Myocyte (in vitro differentiated cells): ENCODE measurements around the gene PCDH15. TPM values are rescaled to one million over a fixed set of nuclear protein-coding genes. Genes with fewer than 3 reads are reported as not detected.
"Not testable (repeated sequence)": the region's sequence is repeated elsewhere in the genome, so short reads cannot be mapped to it uniquely, and the experiment has no call there.

Source experiments
- DNase-seq: peaks from one replicate; pipeline ENCODE4 v3.0.0-alpha.2; 2012; ENCODE audit warnings: low read depth
- total RNA-seq: library from RNA; depleted of rRNA; stranded (reverse); fragments of >200 nt; gene quantifications from 2 replicates; pipeline ENCODE4 v1.2.3, GENCODE V29; 2014

PCDH15 gene
- total RNA-seq, 1 donor from 2014 or later = not detected

- no peak for DNase-seq
Observed at GRCh38 chr10:53990799-53991238, 810.2 kb downstream of the PCDH15 start.

- no peak for DNase-seq
Observed at GRCh38 chr10:53983431-53983830, 817.6 kb downstream of the PCDH15 start.

GRCh38 chr10:53980210-53980609, 820.8 kb downstream of the PCDH15 start:
- DNase-seq = no peak

- DNase-seq = no peak
Observed at GRCh38 chr10:53978301-53978700, 822.7 kb downstream of the PCDH15 start.

- DNase-seq = no peak
Observed at GRCh38 chr10:53977267-53977666, 823.8 kb downstream of the PCDH15 start.

- DNase-seq = no peak
Observed at GRCh38 chr10:53957401-53957800, 843.6 kb downstream of the PCDH15 start.

GRCh38 chr10:53955091-53955490, 845.9 kb downstream of the PCDH15 start:
- DNase-seq = no peak

GRCh38 chr10:53952698-53953630, 848.1 kb downstream of the PCDH15 start:
- DNase-seq = no peak

GRCh38 chr10:53939654-53940053, 861.4 kb downstream of the PCDH15 start:
- DNase-seq = no peak

- no peak for DNase-seq
Observed at GRCh38 chr10:53930648-53931047, 870.4 kb downstream of the PCDH15 start.

- DNase-seq = not testable (repeated sequence)
Observed at GRCh38 chr10:53924051-53924700, 876.9 kb downstream of the PCDH15 start.

- no peak for DNase-seq
Observed at GRCh38 chr10:53918755-53919154, 882.3 kb downstream of the PCDH15 start.

GRCh38 chr10:53909791-53910190, 891.2 kb downstream of the PCDH15 start:
- DNase-seq = no peak

- no peak for DNase-seq
Observed at GRCh38 chr10:53904506-53905241, 896.4 kb downstream of the PCDH15 start.

- no peak for DNase-seq
Observed at GRCh38 chr10:53903756-53904155, 897.3 kb downstream of the PCDH15 start.

GRCh38 chr10:53899463-53900160, 901.4 kb downstream of the PCDH15 start:
- no peak for DNase-seq

GRCh38 chr10:53898532-53898931, 902.5 kb downstream of the PCDH15 start:
- no peak for DNase-seq

- no peak for DNase-seq
Observed at GRCh38 chr10:53894145-53894544, 906.9 kb downstream of the PCDH15 start.

- DNase-seq = no peak
Observed at GRCh38 chr10:53893061-53893460, 908.0 kb downstream of the PCDH15 start.

GRCh38 chr10:53886325-53887300, 914.4 kb downstream of the PCDH15 start:
- DNase-seq = no peak
